HFF-Myc (cell line): ENCODE results near the gene DMD.

Experiments
- DNase-seq: peaks from one replicate; pipeline ENCODE4 v3.0.0-alpha.2; 2011; ENCODE audit warnings: low read depth; ENCODE audit errors: extremely low read depth
- H3K4me3 ChIP-seq: replicated peaks from 2 replicates; pipeline ENCODE4 v1.5.1; 2011; ENCODE audit warnings: low read depth, mild to moderate bottlenecking, control low read depth, low read length
- CTCF ChIP-seq: IDR thresholded peaks from 2 replicates; pipeline ENCODE4 v1.5.1; 2012; ENCODE audit warnings: mild to moderate bottlenecking, low read depth, low read length, control low read depth; ENCODE audit errors: missing control alignments

Gene DMD

GRCh38 chrX:32126997-32127396, 1084.4 kb downstream of the DMD start:
- TF ChIP-seq CTCF = no peak
- H3K4me3 ChIP-seq = no peak overlapping the region
- DNase-seq = no peak

GRCh38 chrX:32118832-32119231, 1092.5 kb downstream of the DMD start:
- no peak for TF ChIP-seq CTCF
- DNase-seq = no peak
- no peak overlapping the region for H3K4me3 ChIP-seq

- H3K4me3 ChIP-seq = no peak overlapping the region
- TF ChIP-seq CTCF = no peak
- no peak for DNase-seq
Observed at GRCh38 chrX:32116047-32116446, 1095.3 kb downstream of the DMD start.

GRCh38 chrX:32087663-32088062, 1123.7 kb downstream of the DMD start:
- H3K4me3 ChIP-seq = no peak overlapping the region
- TF ChIP-seq CTCF = no peak
- no peak for DNase-seq

- no peak for DNase-seq
- no peak overlapping the region for H3K4me3 ChIP-seq
- no peak for TF ChIP-seq CTCF
Observed at GRCh38 chrX:32084757-32085156, 1126.6 kb downstream of the DMD start.

- TF ChIP-seq CTCF = no peak
- DNase-seq = no peak
- H3K4me3 ChIP-seq = no peak overlapping the region
Observed at GRCh38 chrX:32048285-32048684, 1163.1 kb downstream of the DMD start.

- DNase-seq = no peak
- no peak overlapping the region for H3K4me3 ChIP-seq
- no peak for TF ChIP-seq CTCF
Observed at GRCh38 chrX:32045149-32045548, 1166.2 kb downstream of the DMD start.
